A549 treated with dexamethasone at 1 μM for 4 hours (cell line): ENCODE measurements around the gene DHX9. TPM values are rescaled to one million over a fixed set of nuclear protein-coding genes. Genes with fewer than 3 reads are reported as not detected.

Source experiments
- total RNA-seq: library from RNA; stranded (reverse); fragments of 200-300 nt; extraction: Qiagen RNA extraction; gene quantifications from 5 replicates; pipeline ENCODE4 v1.2.3, GENCODE V29; 2022

DHX9 gene
- 164 to 174 TPM (median 169 TPM) in 5 replicates for total RNA-seq

GRCh38 chr1:182839209-182840066 is at the start of gene DHX9:
TSS of gene DHX9 (plus strand) at chr1:182839347. CDS start at chr1:182842567, 3,220 bp downstream.

Other genes with a start within 250 kb of the DHX9 start
- gene RGS16, start 235.0 kb upstream of the DHX9 start, total RNA-seq: 0.16 to 0.21 TPM (median 0.18 TPM) in 5 replicates
- gene RGS8, start 154.8 kb upstream of the DHX9 start, total RNA-seq: not detected in 5 replicates
- gene NPL, start 49.6 kb upstream of the DHX9 start, total RNA-seq: 0.63 to 1.2 TPM (median 0.78 TPM) in 5 replicates
- gene SHCBP1L, start 113.8 kb downstream of the DHX9 start, total RNA-seq: not detected in 5 replicates
- 103 to 142 TPM (median 131 TPM) in 5 replicates for gene LAMC1, start 184.1 kb downstream of the DHX9 start, total RNA-seq